22Rv1 (cell line): ENCODE data around the gene PPIF.

Source experiments
- CTCF ChIP-seq: fragments of 450-650 bp; IDR thresholded peaks from 2 replicates; pipeline ENCODE4 v1.5.1; 2017; ENCODE audit warnings: mild to moderate bottlenecking
- ZFX ChIP-seq: fragments of 450-650 bp; IDR thresholded peaks from 2 replicates; pipeline ENCODE4 v1.6.1; 2017; ENCODE audit warnings: antibody characterized with exemption, borderline replicate concordance

- no peak for TF ChIP-seq CTCF
- no peak for TF ChIP-seq ZFX
Observed at GRCh38 chr10:79299397-79300241, 47.6 kb upstream of the PPIF start.
